ENCODE results near the gene L3HYPDH.
"Not testable (repeated sequence)": the region's sequence is repeated elsewhere in the genome, so short reads cannot be mapped to it uniquely, and the experiment has no call there.

Gene L3HYPDH

GRCh38 chr14:59460378-59460777 lies 23.8 kb downstream of the L3HYPDH start:
- no peaks in the 10 kb centered on the region for H3K36me3 ChIP-seq (ENCODE audit: control insufficient read depth in 1 of 2, insufficient read depth in 2 of 2, low read length in 2 of 2)
- no peaks in the 10 kb centered on the region for H3K9me3 ChIP-seq (ENCODE audit: control insufficient read depth in 1 of 2, low read length in 2 of 2)
- H3K9ac ChIP-seq (ENCODE audit: low read depth in 1 of 2, low read length in 2 of 2): no peak overlapping the region
- no peak overlapping the region for H3K27ac ChIP-seq (ENCODE audit: low read depth, low read length)
- H3K27me3 ChIP-seq (ENCODE audit: control insufficient read depth in 1 of 2, insufficient read depth in 2 of 2, low read length in 2 of 2): no peaks in the 10 kb centered on the region
- H3K4me3 ChIP-seq (ENCODE audit: low read depth in 1 of 2, low read length in 2 of 2): no peak overlapping the region
- H3K4me1 ChIP-seq (ENCODE audit: control insufficient read depth in 1 of 2, insufficient read depth in 2 of 2, low read length in 2 of 2): peaks cover 6 to 8% of the 10 kb centered on the region in 2 donors

- no peak overlapping the region for H3K27ac ChIP-seq (ENCODE audit: low read depth, low read length)
- peaks cover 0 to under 1% of the 10 kb centered on the region in 2 donors for H3K4me1 ChIP-seq (ENCODE audit: control insufficient read depth in 1 of 2, insufficient read depth in 2 of 2, low read length in 2 of 2)
- no peaks in the 10 kb centered on the region for H3K27me3 ChIP-seq (ENCODE audit: control insufficient read depth in 1 of 2, insufficient read depth in 2 of 2, low read length in 2 of 2)
- H3K9ac ChIP-seq (ENCODE audit: low read depth in 1 of 2, low read length in 2 of 2): no peak overlapping the region
- H3K36me3 ChIP-seq (ENCODE audit: control insufficient read depth in 1 of 2, insufficient read depth in 2 of 2, low read length in 2 of 2): no peaks in the 10 kb centered on the region
- H3K4me3 ChIP-seq (ENCODE audit: low read depth in 1 of 2, low read length in 2 of 2): no peak overlapping the region
- H3K9me3 ChIP-seq (ENCODE audit: control insufficient read depth in 1 of 2, low read length in 2 of 2): no peaks in the 10 kb centered on the region
These were observed 25.7 kb downstream of the L3HYPDH start for GRCh38 chr14:59458486-59458885.

- Histone ChIP-seq H3K9me3 (ENCODE audit: control insufficient read depth in 1 of 2, low read length in 2 of 2) (no peaks in the 10 kb centered on the region), H3K9ac (ENCODE audit: low read depth in 1 of 2, low read length in 2 of 2) (no peak overlapping the region), H3K4me1 (ENCODE audit: control insufficient read depth in 1 of 2, insufficient read depth in 2 of 2, low read length in 2 of 2) (no peaks in the 10 kb centered on the region), H3K36me3 (ENCODE audit: control insufficient read depth in 1 of 2, insufficient read depth in 2 of 2, low read length in 2 of 2) (no peaks in the 10 kb centered on the region), H3K4me3 (ENCODE audit: low read depth in 1 of 2, low read length in 2 of 2) (no peak overlapping the region), H3K27me3 (ENCODE audit: control insufficient read depth in 1 of 2, insufficient read depth in 2 of 2, low read length in 2 of 2) (no peaks in the 10 kb centered on the region), H3K27ac (ENCODE audit: low read depth, low read length) (no peak overlapping the region)
These were observed 28.8 kb downstream of the L3HYPDH start for GRCh38 chr14:59455411-59455810.

- no peaks in the 10 kb centered on the region for H3K9me3 ChIP-seq (ENCODE audit: control insufficient read depth in 1 of 2, low read length in 2 of 2)
- no peaks in the 10 kb centered on the region for H3K27me3 ChIP-seq (ENCODE audit: control insufficient read depth in 1 of 2, insufficient read depth in 2 of 2, low read length in 2 of 2)
- H3K4me3 ChIP-seq (ENCODE audit: low read depth in 1 of 2, low read length in 2 of 2): no peak overlapping the region
- H3K36me3 ChIP-seq (ENCODE audit: control insufficient read depth in 1 of 2, insufficient read depth in 2 of 2, low read length in 2 of 2): no peaks in the 10 kb centered on the region
- no peak overlapping the region for H3K9ac ChIP-seq (ENCODE audit: low read depth in 1 of 2, low read length in 2 of 2)
- no peaks in the 10 kb centered on the region for H3K4me1 ChIP-seq (ENCODE audit: control insufficient read depth in 1 of 2, insufficient read depth in 2 of 2, low read length in 2 of 2)
- no peak overlapping the region for H3K27ac ChIP-seq (ENCODE audit: low read depth, low read length)
These were observed 30.1 kb downstream of the L3HYPDH start for GRCh38 chr14:59454139-59454538.

GRCh38 chr14:59451849-59452248 lies 32.4 kb downstream of the L3HYPDH start:
- H3K27ac ChIP-seq (ENCODE audit: low read depth, low read length): no peak overlapping the region
- H3K4me3 ChIP-seq (ENCODE audit: low read depth in 1 of 2, low read length in 2 of 2): no peak overlapping the region
- no peaks in the 10 kb centered on the region for H3K36me3 ChIP-seq (ENCODE audit: control insufficient read depth in 1 of 2, insufficient read depth in 2 of 2, low read length in 2 of 2)
- H3K9ac ChIP-seq (ENCODE audit: low read depth in 1 of 2, low read length in 2 of 2): no peak overlapping the region
- H3K27me3 ChIP-seq (ENCODE audit: control insufficient read depth in 1 of 2, insufficient read depth in 2 of 2, low read length in 2 of 2): no peaks in the 10 kb centered on the region
- no peaks in the 10 kb centered on the region for H3K4me1 ChIP-seq (ENCODE audit: control insufficient read depth in 1 of 2, insufficient read depth in 2 of 2, low read length in 2 of 2)
- no peaks in the 10 kb centered on the region for H3K9me3 ChIP-seq (ENCODE audit: control insufficient read depth in 1 of 2, low read length in 2 of 2)

GRCh38 chr14:59450716-59451115 lies 33.5 kb downstream of the L3HYPDH start:
- H3K9ac ChIP-seq (ENCODE audit: low read depth in 1 of 2, low read length in 2 of 2): no peak overlapping the region
- H3K36me3 ChIP-seq (ENCODE audit: control insufficient read depth in 1 of 2, insufficient read depth in 2 of 2, low read length in 2 of 2): no peaks in the 10 kb centered on the region
- no peak overlapping the region for H3K4me3 ChIP-seq (ENCODE audit: low read depth in 1 of 2, low read length in 2 of 2)
- H3K9me3 ChIP-seq (ENCODE audit: control insufficient read depth in 1 of 2, low read length in 2 of 2): no peaks in the 10 kb centered on the region
- no peaks in the 10 kb centered on the region for H3K27me3 ChIP-seq (ENCODE audit: control insufficient read depth in 1 of 2, insufficient read depth in 2 of 2, low read length in 2 of 2)
- H3K27ac ChIP-seq (ENCODE audit: low read depth, low read length): no peak overlapping the region
- H3K4me1 ChIP-seq (ENCODE audit: control insufficient read depth in 1 of 2, insufficient read depth in 2 of 2, low read length in 2 of 2): no peaks in the 10 kb centered on the region

- H3K36me3 ChIP-seq (ENCODE audit: control insufficient read depth in 1 of 2, insufficient read depth in 2 of 2, low read length in 2 of 2); H3K4me3 ChIP-seq (ENCODE audit: low read depth in 1 of 2, low read length in 2 of 2); H3K9me3 ChIP-seq (ENCODE audit: control insufficient read depth in 1 of 2, low read length in 2 of 2); H3K4me1 ChIP-seq (ENCODE audit: control insufficient read depth in 1 of 2, insufficient read depth in 2 of 2, low read length in 2 of 2); H3K27ac ChIP-seq (ENCODE audit: low read depth, low read length); H3K27me3 ChIP-seq (ENCODE audit: control insufficient read depth in 1 of 2, insufficient read depth in 2 of 2, low read length in 2 of 2); H3K9ac ChIP-seq (ENCODE audit: low read depth in 1 of 2, low read length in 2 of 2): not testable (repeated sequence)
These were observed 35.5 kb downstream of the L3HYPDH start for GRCh38 chr14:59448673-59449072.

GRCh38 chr14:59439256-59439965 lies 44.8 kb downstream of the L3HYPDH start:
- Histone ChIP-seq H3K4me3 (ENCODE audit: low read depth in 1 of 2, low read length in 2 of 2) (no peak overlapping the region), H3K27me3 (ENCODE audit: control insufficient read depth in 1 of 2, insufficient read depth in 2 of 2, low read length in 2 of 2) (no peaks in the 10 kb centered on the region), H3K9me3 (ENCODE audit: control insufficient read depth in 1 of 2, low read length in 2 of 2) (no peaks in the 10 kb centered on the region), H3K36me3 (ENCODE audit: control insufficient read depth in 1 of 2, insufficient read depth in 2 of 2, low read length in 2 of 2) (no peaks in the 10 kb centered on the region), H3K4me1 (ENCODE audit: control insufficient read depth in 1 of 2, insufficient read depth in 2 of 2, low read length in 2 of 2) (no peaks in the 10 kb centered on the region), H3K27ac (ENCODE audit: low read depth, low read length) (no peak overlapping the region), H3K9ac (ENCODE audit: low read depth in 1 of 2, low read length in 2 of 2) (no peak overlapping the region)

- no peak overlapping the region for H3K27ac ChIP-seq (ENCODE audit: low read depth, low read length)
- no peak overlapping the region for H3K4me3 ChIP-seq (ENCODE audit: low read depth in 1 of 2, low read length in 2 of 2)
- H3K4me1 ChIP-seq (ENCODE audit: control insufficient read depth in 1 of 2, insufficient read depth in 2 of 2, low read length in 2 of 2): no peaks in the 10 kb centered on the region
- H3K27me3 ChIP-seq (ENCODE audit: control insufficient read depth in 1 of 2, insufficient read depth in 2 of 2, low read length in 2 of 2): no peaks in the 10 kb centered on the region
- H3K36me3 ChIP-seq (ENCODE audit: control insufficient read depth in 1 of 2, insufficient read depth in 2 of 2, low read length in 2 of 2): no peaks in the 10 kb centered on the region
- no peaks in the 10 kb centered on the region for H3K9me3 ChIP-seq (ENCODE audit: control insufficient read depth in 1 of 2, low read length in 2 of 2)
- H3K9ac ChIP-seq (ENCODE audit: low read depth in 1 of 2, low read length in 2 of 2): no peak overlapping the region
These were observed 46.0 kb downstream of the L3HYPDH start for GRCh38 chr14:59438195-59438647.

GRCh38 chr14:59435987-59436386 lies 48.2 kb downstream of the L3HYPDH start:
- H3K27me3 ChIP-seq (ENCODE audit: control insufficient read depth in 1 of 2, insufficient read depth in 2 of 2, low read length in 2 of 2): no peaks in the 10 kb centered on the region
- no peaks in the 10 kb centered on the region for H3K4me1 ChIP-seq (ENCODE audit: control insufficient read depth in 1 of 2, insufficient read depth in 2 of 2, low read length in 2 of 2)
- H3K27ac ChIP-seq (ENCODE audit: low read depth, low read length): no peak overlapping the region

More at GRCh38 chr14:59435987-59436386, 48.2 kb downstream of the L3HYPDH start:
- H3K36me3 ChIP-seq (ENCODE audit: control insufficient read depth in 1 of 2, insufficient read depth in 2 of 2, low read length in 2 of 2): no peaks in the 10 kb centered on the region
- no peak overlapping the region for H3K4me3 ChIP-seq (ENCODE audit: low read depth in 1 of 2, low read length in 2 of 2)
- H3K9me3 ChIP-seq (ENCODE audit: control insufficient read depth in 1 of 2, low read length in 2 of 2): no peaks in the 10 kb centered on the region
- H3K9ac ChIP-seq (ENCODE audit: low read depth in 1 of 2, low read length in 2 of 2): no peak overlapping the region

All from duodenal mucosa (tissue), 2 donors.